ENCODE data around the gene PRSS50. TPM values are rescaled to one million over a fixed set of nuclear protein-coding genes. Genes with fewer than 3 reads are reported as not detected.

PRSS50 gene
- total RNA-seq, 2 donors from 2014 or later = 1.2 to 4.4 TPM

DNA sequence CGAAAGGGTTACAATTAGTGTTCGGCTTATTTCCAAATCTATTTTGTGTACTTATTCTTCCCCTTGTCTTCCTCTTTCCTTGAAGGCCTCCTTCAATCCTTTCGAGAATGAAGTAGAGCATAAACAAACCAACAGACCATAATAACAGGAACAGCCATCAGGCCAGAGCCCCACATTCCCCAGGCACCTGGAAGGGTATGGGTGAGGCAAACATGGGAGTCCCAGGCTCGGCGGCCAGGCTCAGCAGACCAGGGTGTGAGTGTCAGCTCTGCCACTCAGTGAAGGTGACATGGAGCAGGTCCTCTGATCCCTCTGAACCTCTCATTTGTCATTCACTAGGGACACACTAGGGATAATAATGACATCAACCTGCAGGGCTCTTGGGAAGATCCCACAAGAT is 38.0 kb downstream of the PRSS50 start:
- H3K9ac ChIP-seq (ENCODE audit: extremely low read depth, low read length, poor library complexity, severe bottlenecking) = no peak overlapping the region
- H3K9me3 Mint-ChIP-seq = no peaks in the 10 kb centered on the region
- no peaks in the 10 kb centered on the region for H3K27me3 ChIP-seq (ENCODE audit: control insufficient read depth, insufficient read depth, low read length, poor library complexity, severe bottlenecking)
- WGBS, 2 experiments (ENCODE audit: insufficient coverage in 1 of 2, insufficient read length in 1 of 2) = 93 to 97% methylated on average over 3 to 5 of the region's 5 CpGs
- H3K27ac ChIP-seq (ENCODE audit: low read depth, low read length) = no peak overlapping the region
- H3K4me3 Mint-ChIP-seq = no peak overlapping the region
- no peak overlapping the region for H3K27ac Mint-ChIP-seq
- H3K4me3 ChIP-seq (ENCODE audit: low read length) = no peak overlapping the region
- TF ChIP-seq, protein P1, sequence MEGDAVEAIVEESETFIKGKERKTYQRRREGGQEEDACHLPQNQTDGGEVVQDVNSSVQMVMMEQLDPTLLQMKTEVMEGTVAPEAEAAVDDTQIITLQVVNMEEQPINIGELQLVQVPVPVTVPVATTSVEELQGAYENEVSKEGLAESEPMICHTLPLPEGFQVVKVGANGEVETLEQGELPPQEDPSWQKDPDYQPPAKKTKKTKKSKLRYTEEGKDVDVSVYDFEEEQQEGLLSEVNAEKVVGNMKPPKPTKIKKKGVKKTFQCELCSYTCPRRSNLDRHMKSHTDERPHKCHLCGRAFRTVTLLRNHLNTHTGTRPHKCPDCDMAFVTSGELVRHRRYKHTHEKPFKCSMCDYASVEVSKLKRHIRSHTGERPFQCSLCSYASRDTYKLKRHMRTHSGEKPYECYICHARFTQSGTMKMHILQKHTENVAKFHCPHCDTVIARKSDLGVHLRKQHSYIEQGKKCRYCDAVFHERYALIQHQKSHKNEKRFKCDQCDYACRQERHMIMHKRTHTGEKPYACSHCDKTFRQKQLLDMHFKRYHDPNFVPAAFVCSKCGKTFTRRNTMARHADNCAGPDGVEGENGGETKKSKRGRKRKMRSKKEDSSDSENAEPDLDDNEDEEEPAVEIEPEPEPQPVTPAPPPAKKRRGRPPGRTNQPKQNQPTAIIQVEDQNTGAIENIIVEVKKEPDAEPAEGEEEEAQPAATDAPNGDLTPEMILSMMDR (conservative IDR thresholded peaks at IDR 0.05) = no peak
- no peaks in the 10 kb centered on the region for H3K36me3 Mint-ChIP-seq (ENCODE audit: low read depth)
- H3K4me1 Mint-ChIP-seq = no peaks in the 10 kb centered on the region
- H3K27me3 Mint-ChIP-seq (ENCODE audit: insufficient read depth) = no peaks in the 10 kb centered on the region
- H3K36me3 ChIP-seq (ENCODE audit: control insufficient read depth, insufficient read depth, low read length) = no peaks in the 10 kb centered on the region
- no peaks in the 10 kb centered on the region for H3K4me1 ChIP-seq (ENCODE audit: control insufficient read depth, insufficient read depth, low read length)
- no peak for DNase-seq
- no peaks in the 10 kb centered on the region for H3K9me3 ChIP-seq (ENCODE audit: control insufficient read depth, low read length)

DNA sequence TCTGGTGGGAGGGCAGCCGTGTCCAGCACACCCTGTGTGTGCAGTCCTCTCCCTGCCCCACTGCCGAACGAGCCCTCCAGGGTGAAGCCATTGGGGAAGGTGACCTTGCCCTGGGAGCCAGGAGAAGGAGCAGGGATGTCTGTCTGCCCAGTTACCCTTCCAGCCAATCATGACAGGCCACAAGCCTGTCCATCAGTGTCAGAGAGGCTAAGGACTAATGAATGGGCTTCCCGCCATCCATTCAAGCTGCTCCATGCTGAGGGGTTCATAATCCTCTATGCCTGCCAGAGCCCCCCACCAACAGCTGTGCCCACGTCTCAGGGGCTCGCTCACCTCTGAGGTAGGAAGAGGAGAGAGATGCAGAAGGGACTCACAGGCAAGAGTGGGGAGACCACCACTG is 39.4 kb downstream of the PRSS50 start:
- Mint-ChIP-seq H3K36me3 (ENCODE audit: low read depth) (peaks cover 3% of the 10 kb centered on the region), H3K4me3 (no peak overlapping the region), H3K4me1 (no peaks in the 10 kb centered on the region), H3K27ac (no peak overlapping the region), H3K9me3 (no peaks in the 10 kb centered on the region), H3K27me3 (ENCODE audit: insufficient read depth) (no peaks in the 10 kb centered on the region)
- H3K9ac ChIP-seq (ENCODE audit: extremely low read depth, low read length, poor library complexity, severe bottlenecking) = no peak overlapping the region
- TF ChIP-seq, protein P1 (conservative IDR thresholded peaks at IDR 0.05) = no peak
- 93 to 100% methylated on average over 2 to 6 of the region's 6 CpGs for WGBS, 2 experiments (ENCODE audit: insufficient coverage in 1 of 2, insufficient read length in 1 of 2)
- H3K27ac ChIP-seq (ENCODE audit: low read depth, low read length) = no peak overlapping the region
- H3K9me3 ChIP-seq (ENCODE audit: control insufficient read depth, low read length) = no peaks in the 10 kb centered on the region
- no peaks in the 10 kb centered on the region for H3K27me3 ChIP-seq (ENCODE audit: control insufficient read depth, insufficient read depth, low read length, poor library complexity, severe bottlenecking)
- H3K4me3 ChIP-seq (ENCODE audit: low read length) = no peak overlapping the region
- H3K4me1 ChIP-seq (ENCODE audit: control insufficient read depth, insufficient read depth, low read length) = no peaks in the 10 kb centered on the region
- H3K36me3 ChIP-seq (ENCODE audit: control insufficient read depth, insufficient read depth, low read length) = no peaks in the 10 kb centered on the region
- DNase-seq = no peak

DNA sequence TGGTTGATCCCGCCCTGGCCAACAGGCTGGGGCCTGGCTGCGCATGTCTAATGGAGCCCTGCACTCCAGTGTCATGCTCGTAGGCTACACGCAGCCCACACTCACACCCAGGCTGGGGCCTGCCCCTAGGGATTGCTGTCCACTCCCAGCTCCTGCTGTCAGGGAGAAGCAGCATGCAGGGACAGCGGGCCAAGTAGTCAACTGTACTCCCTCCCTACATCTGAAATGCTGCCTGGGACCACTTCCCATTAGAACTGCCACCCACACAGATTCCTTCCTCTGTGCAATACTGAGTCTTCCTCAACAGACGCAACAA is 40.3 kb downstream of the PRSS50 start:
- no peaks in the 10 kb centered on the region for H3K27me3 Mint-ChIP-seq (ENCODE audit: insufficient read depth)
- DNase-seq = no peak
- H3K9ac ChIP-seq (ENCODE audit: extremely low read depth, low read length, poor library complexity, severe bottlenecking) = no peak overlapping the region
- no peak overlapping the region for H3K27ac ChIP-seq (ENCODE audit: low read depth, low read length)
- no peaks in the 10 kb centered on the region for H3K36me3 ChIP-seq (ENCODE audit: control insufficient read depth, insufficient read depth, low read length)
- WGBS, 2 experiments (ENCODE audit: insufficient coverage in 1 of 2, insufficient read length in 1 of 2) = 89 to 91% methylated on average over 1 to 6 of the region's 6 CpGs
- no peaks in the 10 kb centered on the region for H3K9me3 Mint-ChIP-seq
- TF ChIP-seq, protein P1 (conservative IDR thresholded peaks at IDR 0.05) = no peak
- H3K4me1 Mint-ChIP-seq = no peaks in the 10 kb centered on the region
- H3K4me3 ChIP-seq (ENCODE audit: low read length) = no peak overlapping the region
- H3K36me3 Mint-ChIP-seq (ENCODE audit: low read depth) = peaks cover 3% of the 10 kb centered on the region
- no peak overlapping the region for H3K27ac Mint-ChIP-seq
- no peaks in the 10 kb centered on the region for H3K9me3 ChIP-seq (ENCODE audit: control insufficient read depth, low read length)
- no peaks in the 10 kb centered on the region for H3K4me1 ChIP-seq (ENCODE audit: control insufficient read depth, insufficient read depth, low read length)
- H3K4me3 Mint-ChIP-seq = no peak overlapping the region
- no peaks in the 10 kb centered on the region for H3K27me3 ChIP-seq (ENCODE audit: control insufficient read depth, insufficient read depth, low read length, poor library complexity, severe bottlenecking)

Data from endodermal cell (in vitro differentiated cells).